Suprapubic skin (tissue), 4 donors: ENCODE data around the gene SEPTIN8.

ENCODE experiments used
- POLR2A ChIP-seq, 2 donors: fragments of 450-650 bp; IDR thresholded peaks; one replicate each; pipeline ENCODE4 v1.6.1; 2017; ENCODE audit warnings: antibody characterized with exemption in 2 of 2, mild to moderate bottlenecking in 2 of 2, moderate library complexity in 2 of 2
- POLR2AphosphoS5 ChIP-seq, 3 donors: sonication (generic); formaldehyde crosslinking; IDR thresholded peaks; one replicate each; pipeline ENCODE4 v1.6.1; 2017; ENCODE audit warnings: antibody characterized with exemption in 3 of 3
- TF ChIP-seq, protein P1 (sequence below), 2 donors: fragments of 200-600 bp in 1 of 2; fragments of 450-650 bp in 1 of 2; sonication (generic) in 1 of 2; IDR thresholded peaks; one replicate each; pipeline ENCODE4 v1.5.1; 2016 to 2019; ENCODE audit warnings: antibody characterized with exemption in 2 of 2, mild to moderate bottlenecking in 1 of 2, moderate library complexity in 1 of 2

GRCh38 chr5:132777209-132778069, at the start of gene SEPTIN8:
- TF ChIP-seq, protein P1, sequence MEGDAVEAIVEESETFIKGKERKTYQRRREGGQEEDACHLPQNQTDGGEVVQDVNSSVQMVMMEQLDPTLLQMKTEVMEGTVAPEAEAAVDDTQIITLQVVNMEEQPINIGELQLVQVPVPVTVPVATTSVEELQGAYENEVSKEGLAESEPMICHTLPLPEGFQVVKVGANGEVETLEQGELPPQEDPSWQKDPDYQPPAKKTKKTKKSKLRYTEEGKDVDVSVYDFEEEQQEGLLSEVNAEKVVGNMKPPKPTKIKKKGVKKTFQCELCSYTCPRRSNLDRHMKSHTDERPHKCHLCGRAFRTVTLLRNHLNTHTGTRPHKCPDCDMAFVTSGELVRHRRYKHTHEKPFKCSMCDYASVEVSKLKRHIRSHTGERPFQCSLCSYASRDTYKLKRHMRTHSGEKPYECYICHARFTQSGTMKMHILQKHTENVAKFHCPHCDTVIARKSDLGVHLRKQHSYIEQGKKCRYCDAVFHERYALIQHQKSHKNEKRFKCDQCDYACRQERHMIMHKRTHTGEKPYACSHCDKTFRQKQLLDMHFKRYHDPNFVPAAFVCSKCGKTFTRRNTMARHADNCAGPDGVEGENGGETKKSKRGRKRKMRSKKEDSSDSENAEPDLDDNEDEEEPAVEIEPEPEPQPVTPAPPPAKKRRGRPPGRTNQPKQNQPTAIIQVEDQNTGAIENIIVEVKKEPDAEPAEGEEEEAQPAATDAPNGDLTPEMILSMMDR (IDR thresholded peaks at IDR 0.05): no peak
- TF ChIP-seq POLR2A (IDR thresholded peaks at IDR 0.05) (no peak), POLR2AphosphoS5 (IDR thresholded peaks at IDR 0.05) (no peak)
